LNCAP (cell line): ENCODE data around the gene CCDC3.

Experiments used
- TF ChIP-seq, protein P1 (sequence below): fragments of 450-650 bp; IDR thresholded peaks from 2 replicates; pipeline ENCODE4 v1.5.1; 2017; ENCODE audit warnings: mild to moderate bottlenecking

CCDC3 gene

DNA sequence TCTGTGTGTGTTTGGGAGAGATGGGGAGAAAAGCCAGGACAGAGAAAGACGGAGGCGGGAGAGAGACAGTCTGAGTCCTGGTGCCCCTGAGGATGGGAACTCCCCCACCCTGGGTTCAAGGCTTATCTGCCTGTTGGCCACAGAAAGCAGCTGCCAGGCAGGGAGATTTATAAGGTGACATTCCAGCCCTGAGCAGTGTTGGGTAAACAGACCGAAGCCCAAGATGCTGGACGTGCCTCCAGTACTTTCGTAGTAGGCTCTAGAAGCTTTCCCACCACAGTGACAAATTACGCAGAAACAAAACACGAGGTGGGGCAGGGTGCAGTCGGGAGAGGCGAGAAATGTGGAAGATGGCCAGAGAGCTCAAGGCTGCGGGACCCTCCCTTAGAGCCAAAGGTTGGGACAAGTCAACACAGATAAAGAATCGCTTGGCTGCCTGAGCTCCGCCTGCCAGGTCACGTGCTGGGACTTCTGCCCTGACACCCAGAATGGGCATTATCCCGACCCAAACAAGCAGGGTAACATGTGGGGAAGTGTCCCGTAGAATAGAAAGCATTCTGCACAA, 41.1 kb downstream of the CCDC3 start:
- TF ChIP-seq, protein P1, sequence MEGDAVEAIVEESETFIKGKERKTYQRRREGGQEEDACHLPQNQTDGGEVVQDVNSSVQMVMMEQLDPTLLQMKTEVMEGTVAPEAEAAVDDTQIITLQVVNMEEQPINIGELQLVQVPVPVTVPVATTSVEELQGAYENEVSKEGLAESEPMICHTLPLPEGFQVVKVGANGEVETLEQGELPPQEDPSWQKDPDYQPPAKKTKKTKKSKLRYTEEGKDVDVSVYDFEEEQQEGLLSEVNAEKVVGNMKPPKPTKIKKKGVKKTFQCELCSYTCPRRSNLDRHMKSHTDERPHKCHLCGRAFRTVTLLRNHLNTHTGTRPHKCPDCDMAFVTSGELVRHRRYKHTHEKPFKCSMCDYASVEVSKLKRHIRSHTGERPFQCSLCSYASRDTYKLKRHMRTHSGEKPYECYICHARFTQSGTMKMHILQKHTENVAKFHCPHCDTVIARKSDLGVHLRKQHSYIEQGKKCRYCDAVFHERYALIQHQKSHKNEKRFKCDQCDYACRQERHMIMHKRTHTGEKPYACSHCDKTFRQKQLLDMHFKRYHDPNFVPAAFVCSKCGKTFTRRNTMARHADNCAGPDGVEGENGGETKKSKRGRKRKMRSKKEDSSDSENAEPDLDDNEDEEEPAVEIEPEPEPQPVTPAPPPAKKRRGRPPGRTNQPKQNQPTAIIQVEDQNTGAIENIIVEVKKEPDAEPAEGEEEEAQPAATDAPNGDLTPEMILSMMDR: no peak

DNA sequence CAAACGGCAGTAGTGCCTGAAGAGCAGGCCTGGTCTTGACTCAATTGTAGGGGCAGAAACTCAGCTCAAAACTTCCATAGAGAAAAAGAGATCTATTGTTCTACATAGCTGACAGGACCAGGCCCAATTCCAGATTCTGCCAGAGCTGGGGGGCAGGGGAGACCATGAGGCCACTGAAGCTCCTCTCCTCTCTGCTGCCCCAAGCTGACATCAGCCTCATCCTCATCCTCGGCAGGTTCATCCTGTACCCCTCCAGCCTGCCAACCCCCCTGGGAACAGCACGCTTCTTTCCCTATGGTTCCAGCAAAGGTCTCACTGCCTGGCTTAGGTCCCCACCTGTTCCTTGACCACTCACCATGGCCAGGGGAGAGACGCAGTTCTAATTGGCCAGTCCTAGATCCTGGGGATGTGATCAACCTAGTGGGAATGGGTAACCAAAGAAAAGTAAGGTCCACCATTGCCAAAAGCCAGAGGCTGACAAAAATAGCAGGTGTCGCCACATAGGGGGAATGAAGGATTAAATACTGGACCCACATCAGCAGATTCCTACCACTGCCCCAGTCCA, 42.9 kb downstream of the CCDC3 start:
- TF ChIP-seq, protein P1: no peak

DNA sequence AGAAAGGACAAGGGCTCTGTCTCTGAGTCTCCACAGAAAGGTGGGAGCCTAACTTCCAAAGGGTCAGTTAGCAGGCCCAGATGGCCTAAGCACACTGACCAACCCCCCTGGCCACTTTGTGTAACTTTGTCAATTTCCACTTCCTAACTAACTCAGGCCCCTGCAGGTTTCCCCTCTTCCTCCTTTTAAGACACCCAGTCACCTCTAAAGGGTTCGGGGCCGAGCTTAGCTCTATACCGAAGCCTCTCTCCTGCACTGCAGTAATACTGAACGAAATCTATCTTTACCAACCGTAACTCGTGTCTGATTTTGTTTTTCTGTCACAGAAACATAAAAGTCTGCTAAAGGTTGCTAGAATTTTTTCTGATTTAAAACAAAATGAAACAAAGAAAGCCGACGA, 44.4 kb downstream of the CCDC3 start:
- TF ChIP-seq, protein P1: no peak

DNA sequence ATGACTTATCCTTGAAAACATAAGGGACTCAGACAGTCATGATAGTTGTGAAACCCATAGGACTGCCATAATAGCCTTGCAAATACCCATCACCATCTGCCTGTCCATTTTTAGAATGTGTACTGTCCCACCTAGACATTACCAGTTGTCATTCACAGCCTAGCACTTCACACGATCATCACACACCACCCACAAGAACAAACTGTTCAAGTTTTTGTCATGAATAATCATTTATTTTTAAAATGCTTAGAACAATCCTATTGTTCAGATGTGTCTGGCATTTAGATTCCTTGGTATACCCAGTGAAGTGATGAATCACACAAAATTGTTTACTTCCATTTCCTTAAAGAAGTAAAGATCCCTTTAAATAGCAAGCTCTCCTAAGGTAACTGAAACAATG, 46.6 kb downstream of the CCDC3 start:
- TF ChIP-seq, protein P1: no peak

DNA sequence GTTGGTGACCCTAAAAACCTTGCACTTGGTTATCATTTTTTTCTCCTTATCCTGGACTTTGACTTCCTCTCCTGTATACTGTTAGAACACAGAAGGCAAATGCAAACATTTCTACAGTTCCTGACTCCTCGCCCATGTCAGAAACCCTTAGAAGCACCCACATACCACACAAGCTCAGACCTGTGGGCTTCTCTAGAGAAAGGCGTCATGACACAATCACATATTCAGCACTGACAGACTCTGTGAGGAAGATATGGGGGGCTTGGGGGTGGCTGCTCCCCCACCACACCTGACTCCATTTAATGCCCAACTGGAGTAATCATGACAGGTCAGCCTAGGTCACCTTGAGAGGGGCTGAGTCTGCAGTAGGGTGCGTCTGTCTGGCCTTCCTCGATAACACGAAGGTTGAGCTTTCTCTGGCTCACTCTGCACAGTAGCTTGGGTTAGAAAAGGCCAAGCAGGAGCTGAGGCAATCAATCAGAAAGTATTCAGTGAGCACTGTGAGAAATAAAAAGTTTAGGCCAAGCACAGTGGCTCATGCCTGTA, 50.9 kb downstream of the CCDC3 start:
- TF ChIP-seq, protein P1: no peak

DNA sequence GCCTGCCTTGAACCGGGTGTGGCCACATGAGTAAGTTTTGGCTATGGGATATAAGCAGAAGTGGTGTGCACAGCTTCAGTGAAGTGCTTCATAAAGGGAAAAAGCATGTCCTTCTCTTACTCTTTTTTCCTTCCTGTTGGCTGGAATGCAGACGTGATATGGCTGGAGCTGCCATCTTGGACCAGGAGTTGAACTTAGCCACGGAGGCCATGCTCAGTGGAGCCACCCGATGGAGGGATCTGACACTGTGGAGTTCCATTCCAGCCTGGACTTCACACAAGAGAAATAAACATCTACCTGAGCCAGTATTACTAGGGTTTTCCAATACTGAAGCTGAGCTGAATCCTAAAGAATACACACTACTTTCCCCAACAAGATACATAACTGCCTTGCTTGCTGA, 52.3 kb downstream of the CCDC3 start:
- TF ChIP-seq, protein P1: no peak

DNA sequence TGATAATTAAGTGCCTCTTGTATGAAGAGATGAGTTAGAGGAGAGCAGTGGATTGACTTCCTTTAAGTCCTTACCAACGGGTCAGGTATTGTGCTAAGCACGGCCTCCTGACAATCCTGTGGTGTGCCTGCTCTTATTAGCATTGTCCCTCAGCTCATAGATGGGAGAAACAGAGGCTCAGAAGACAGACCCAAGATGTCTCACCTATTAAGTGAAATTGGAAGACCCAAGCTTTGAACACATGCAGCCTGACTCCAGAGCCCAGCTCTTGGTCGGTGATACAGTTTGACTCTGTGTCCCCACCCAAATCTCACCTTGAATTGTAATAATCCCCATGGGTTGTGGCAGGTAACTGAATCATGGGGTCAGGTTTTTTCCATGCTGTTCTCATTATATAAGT, 53.8 kb downstream of the CCDC3 start:
- TF ChIP-seq, protein P1: no peak
